HG03457 (cell line): ENCODE measurements around the gene CD22.
"Not testable (repeated sequence)": the region's sequence is repeated elsewhere in the genome, so short reads cannot be mapped to it uniquely, and the experiment has no call there.

ENCODE experiments used
- ATAC-seq: cut with Tn5 transposase; IDR thresholded peaks from one replicate; pipeline ENCODE4 v1.9.1; 2021; ENCODE audit warnings: moderate number of reproducible peaks; ENCODE audit not compliant: unreplicated experiment

CD22 gene

DNA sequence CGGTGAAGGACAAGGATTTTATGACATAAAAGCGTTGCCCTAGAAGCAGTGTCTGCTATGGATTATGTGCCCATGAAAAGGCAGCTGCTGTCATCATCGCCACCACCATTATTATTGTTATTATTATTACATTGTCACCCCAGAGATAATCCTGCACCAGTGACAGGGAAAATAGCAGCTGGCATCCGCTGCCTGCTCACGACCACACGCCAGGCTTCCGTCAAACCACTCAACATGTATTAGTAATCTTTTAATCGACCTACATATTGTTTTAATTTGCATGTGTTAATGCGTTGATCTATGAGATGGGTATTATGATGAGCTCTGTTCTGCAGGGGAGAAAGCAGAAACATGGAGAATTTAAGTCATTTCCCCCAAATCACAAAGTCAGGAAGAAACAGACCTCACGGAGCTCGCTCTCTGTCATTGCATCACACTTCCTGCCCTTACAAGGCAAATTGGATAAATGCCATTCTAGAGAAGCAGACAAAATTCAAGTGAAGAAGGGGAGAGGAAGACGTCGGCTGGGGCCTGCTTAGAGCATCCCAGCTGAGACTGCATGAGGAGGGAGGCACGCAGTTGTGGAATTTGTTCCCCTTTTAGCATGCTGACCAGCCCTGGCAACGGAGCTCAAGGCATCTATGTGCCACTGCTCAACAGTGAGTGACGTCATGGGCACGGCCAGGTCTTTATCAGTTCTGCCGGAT lies 29.0 kb downstream of the CD22 start, which contains the start of gene FFAR3:
Gene FFAR3, plus strand, starts transcription at position 594 of the 707 bp plus-strand sequence. CDS start 431 bp downstream, outside the sequence.
- ATAC-seq = no peak

DNA sequence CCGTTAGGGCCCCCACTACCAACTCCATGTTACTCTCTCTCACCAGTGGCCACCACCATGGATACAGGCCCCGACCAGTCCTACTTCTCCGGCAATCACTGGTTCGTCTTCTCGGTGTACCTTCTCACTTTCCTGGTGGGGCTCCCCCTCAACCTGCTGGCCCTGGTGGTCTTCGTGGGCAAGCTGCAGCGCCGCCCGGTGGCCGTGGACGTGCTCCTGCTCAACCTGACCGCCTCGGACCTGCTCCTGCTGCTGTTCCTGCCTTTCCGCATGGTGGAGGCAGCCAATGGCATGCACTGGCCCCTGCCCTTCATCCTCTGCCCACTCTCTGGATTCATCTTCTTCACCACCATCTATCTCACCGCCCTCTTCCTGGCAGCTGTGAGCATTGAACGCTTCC lies 29.8 kb downstream of the CD22 start:
- ATAC-seq = not testable (repeated sequence)

DNA sequence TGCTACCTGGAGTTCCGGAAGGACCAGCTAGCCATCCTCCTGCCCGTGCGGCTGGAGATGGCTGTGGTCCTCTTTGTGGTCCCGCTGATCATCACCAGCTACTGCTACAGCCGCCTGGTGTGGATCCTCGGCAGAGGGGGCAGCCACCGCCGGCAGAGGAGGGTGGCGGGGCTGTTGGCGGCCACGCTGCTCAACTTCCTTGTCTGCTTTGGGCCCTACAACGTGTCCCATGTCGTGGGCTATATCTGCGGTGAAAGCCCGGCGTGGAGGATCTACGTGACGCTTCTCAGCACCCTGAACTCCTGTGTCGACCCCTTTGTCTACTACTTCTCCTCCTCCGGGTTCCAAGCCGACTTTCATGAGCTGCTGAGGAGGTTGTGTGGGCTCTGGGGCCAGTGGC lies 30.4 kb downstream of the CD22 start:
- ATAC-seq = not testable (repeated sequence)

DNA sequence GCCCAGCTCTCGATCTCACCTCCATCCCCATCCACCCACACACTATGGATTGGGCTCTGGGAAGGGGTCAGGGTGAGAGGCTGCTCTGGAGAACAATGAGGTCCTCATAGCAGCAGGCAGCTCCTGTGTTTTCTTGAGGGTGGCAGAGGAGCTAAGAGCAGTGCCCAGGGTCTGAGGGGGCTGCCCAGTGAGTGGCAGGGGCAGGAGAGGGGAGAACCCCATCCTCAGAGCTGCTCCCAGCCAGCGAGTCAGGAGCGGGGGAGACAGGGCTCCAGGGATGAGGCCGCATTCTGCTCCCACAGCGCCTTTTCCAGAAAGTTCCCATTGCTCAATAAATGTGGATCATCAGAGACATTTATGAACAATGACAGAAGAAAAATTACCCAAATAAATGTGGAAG lies 31.1 kb downstream of the CD22 start:
- ATAC-seq = not testable (repeated sequence)

DNA sequence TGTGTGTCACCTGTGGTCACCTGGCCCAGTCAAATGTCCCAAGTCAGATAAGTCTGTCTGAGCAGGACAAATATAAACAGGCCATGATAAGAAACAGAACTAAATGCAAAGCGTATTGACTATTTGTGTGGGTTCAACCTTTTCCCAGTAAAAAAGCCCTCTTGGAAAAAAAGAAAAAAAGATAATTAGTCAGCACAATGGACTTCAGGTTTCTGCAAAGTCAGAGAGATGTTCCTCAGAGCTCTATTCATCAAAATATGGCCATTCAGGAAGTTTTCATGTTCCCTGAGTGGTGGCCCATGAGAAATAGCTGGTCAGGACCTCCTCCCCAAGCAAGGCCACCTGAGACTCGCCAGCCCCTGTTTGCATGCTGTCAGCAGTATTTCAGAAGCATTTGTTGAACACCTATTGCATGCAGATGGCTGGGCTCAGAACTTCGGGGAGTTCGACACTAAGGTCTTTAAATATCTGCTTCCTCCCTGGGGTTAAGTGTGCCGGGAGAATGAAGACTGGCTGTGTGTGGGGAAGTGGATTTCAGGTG lies 32.0 kb downstream of the CD22 start:
- no peak for ATAC-seq

DNA sequence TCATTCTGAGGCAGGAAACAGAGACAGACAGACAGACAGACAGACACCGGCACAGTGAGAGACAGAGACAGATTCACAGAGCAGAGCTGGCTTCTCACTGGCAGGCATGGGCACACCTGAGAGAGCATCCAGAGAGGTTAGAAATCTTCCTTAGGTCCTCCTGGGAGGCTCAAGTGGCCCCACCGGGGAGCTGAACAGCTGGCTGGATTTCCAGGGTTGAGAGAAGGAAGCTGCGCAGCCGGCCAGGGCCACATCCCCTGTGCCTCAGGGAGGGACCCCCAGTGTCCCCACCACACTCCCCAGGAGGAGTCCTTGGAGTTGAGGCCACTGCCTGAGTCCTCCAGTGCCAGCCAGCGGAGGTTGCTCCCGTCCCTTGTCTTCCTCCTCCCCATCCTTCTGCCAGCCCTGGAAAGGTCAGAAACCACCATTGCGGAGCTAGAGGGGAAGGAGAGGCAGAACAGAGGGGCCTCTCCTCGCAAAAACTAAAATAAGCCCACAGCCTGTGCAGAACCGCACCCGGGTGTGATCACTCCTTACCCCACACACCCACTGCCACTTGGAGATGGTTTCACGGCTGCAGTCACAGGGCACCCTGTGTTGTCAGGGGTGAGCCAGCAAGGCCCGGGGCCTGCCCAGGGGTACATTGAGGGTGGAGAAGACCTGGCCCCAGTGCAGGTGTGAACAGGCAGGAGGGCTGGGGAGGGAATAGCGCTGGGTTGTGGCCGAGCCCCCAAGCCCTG lies 33.4 kb downstream of the CD22 start:
- no peak for ATAC-seq

DNA sequence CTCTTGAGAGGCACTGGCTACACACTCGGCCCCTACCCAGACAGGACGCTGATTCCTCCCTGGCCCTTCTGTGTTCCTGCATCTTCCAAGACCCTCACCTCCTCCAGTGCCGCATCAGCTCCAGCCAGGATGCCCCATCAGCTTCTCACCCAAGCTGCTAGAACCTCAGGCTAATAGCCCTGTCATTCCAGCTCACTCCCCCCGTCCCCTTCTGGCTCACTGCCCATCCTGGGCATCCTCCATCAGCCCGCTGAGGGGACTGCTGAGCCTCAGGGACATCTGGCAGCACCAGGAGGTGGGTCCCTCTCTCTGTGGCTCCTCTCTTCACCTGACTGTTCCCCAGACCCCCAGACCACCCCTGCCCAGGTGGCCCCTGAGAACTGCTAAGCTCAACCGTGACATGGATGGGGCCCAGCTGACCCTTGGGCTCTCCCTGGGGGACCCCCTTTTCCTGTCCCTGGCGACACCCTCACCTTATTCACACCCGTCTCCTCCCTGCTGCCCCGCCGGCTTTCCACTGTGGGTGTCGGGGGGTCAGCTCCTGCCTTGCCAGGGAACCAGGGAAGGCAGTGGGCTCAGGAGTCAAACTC lies 34.1 kb downstream of the CD22 start:
- no peak for ATAC-seq

DNA sequence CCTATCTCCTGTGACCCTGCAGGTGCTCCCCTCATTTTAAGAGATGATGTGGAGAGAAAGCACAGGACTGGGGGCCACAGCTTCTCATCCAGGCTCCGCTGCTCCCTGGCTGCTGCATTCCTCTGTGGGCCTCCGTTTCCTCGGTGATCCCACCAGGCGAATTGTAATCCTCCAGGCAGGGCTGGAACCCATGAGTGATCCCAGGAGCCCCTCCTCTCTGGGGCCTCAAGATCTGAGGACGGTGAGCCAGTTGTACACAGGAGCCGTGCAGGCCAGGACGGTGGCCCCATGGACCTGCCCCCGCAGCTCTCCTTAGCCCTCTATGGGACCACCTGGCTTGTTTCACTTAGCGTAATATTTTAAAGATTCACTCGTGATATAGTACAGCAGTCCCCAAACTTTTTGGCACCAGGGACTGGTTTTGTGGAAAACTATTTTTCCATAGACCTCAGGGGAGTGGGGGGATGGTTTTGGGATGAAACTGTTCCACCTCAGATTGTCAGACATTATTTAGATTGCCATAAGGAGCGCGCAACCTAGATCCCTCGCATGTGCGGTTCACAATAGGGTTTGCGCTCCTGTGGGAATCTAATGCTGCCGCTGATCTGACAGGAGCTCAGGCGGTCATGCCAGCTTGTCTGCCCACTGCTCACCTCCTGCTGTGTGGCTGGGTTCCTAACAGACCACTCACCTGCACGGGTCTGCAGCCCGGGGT lies 34.9 kb downstream of the CD22 start:
- ATAC-seq = no peak

DNA sequence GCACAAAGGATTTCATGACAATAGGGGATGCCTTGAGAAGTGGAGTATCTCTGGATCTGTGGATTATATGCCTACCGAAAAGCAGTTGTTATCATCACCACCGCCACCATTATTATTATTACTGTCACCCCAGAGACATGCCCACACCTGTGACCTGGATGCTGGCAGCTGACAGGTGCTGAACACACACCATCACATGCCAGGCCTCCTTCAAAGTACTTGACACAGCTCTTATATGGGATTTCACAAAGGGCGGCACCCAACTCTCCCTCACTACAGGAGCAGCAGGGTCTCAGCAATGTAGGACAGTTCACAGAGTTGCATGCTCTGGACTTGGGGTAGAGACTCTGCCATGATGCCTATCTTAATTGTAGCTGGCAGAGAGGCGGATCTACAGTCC lies 36.3 kb downstream of the CD22 start:
- ATAC-seq = no peak

DNA sequence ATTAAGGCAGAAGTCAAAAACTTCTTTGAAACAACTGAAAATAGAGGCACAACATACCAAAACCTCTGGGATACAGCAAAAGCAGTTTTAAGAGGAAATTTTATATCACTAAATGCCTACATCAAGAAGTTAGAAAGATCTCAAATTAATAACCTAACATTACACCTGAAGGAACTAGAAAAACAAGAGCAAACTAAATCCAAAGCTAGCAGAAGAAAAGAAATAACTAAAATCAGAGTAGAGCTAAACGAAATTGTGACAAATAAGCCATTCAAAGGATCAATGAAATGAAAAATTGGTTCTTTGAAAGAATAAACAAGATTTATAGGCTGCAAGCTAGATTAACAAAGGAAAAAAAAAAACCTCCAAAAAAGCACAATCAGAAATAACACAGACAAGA lies 39.4 kb downstream of the CD22 start:
- no peak for ATAC-seq

DNA sequence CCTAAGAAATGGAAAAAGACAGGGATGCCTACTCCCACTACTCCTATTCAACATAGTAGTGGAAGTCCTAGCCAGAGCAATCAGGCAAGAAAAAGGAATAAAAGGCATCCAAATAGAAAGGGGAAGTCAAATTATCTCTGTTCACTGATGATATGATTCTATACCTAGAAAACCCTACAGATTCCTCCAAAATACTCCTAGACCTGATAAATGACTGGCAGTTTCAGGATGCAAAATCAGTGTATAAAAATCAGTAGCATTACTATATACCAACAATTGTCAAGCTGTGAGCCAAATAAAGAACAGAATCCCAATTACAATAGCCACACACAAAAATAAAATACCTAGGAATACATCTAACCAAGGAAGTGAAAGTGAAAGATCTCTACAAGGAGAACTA lies 40.5 kb downstream of the CD22 start:
- ATAC-seq = no peak

DNA sequence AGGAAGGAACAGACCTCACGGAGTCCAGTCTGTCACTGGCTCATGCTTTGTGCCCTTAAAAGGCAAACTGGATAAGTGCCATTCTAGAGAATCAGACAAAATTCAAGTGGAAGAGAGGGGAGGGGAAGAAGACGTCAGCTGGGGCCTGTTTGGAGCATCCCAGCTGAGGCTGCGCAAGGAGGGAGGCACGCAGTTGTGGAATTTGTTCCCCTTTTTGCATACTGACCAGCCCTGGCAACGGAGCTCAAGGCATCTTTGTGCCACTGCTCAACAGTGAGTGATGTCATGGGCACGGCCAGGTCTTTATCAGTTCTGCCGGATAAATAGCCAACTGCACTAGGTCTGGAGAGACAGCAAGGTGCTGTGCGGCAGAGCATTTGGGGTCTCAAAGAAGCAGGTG lies 41.7 kb downstream of the CD22 start, which contains the start of gene GPR42:
Gene GPR42, plus strand, starts transcription at position 347 of the 400 bp plus-strand sequence. CDS start 292 bp downstream, outside the sequence.
- ATAC-seq = no peak

DNA sequence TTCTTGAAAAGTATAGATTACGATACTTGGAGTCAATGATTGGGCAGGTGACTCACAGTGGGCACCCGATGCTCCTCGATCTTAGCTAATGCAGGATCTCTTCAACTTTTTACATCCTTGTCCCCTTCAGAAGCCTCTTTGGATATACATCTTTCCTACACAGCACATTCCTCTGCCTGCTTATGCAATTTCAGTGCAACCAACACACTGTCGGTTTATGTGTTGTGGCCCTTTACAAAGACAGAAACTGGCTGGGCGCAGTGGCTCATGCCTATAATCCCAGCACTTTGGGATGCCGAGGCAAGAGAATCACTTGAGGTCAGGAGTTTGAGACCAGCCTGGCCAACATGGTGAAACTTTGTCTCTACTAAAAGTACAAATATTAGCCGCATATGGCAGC lies 44.5 kb downstream of the CD22 start:
- no peak for ATAC-seq

DNA sequence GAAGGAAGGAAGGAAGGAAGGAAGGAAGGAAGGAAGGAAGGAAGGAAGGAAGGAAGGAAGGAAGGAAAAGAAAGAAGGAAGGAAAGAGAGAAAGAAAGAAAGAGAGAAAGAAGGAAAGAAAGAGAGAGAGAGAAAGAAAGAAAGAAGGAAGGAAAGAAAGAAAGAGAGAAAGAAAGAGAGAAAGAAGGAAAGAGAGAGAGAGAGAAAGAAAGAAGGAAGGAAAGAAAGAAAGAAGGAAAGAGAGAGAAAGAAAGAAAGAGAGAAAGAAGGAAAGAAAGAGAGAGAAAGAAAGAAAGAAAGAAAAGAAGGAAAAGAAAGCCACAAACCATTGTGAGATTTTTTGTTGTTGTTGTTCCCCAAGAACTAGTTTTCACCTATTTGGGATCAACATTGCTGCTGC lies 45.0 kb downstream of the CD22 start:
- ATAC-seq = not testable (repeated sequence)

DNA sequence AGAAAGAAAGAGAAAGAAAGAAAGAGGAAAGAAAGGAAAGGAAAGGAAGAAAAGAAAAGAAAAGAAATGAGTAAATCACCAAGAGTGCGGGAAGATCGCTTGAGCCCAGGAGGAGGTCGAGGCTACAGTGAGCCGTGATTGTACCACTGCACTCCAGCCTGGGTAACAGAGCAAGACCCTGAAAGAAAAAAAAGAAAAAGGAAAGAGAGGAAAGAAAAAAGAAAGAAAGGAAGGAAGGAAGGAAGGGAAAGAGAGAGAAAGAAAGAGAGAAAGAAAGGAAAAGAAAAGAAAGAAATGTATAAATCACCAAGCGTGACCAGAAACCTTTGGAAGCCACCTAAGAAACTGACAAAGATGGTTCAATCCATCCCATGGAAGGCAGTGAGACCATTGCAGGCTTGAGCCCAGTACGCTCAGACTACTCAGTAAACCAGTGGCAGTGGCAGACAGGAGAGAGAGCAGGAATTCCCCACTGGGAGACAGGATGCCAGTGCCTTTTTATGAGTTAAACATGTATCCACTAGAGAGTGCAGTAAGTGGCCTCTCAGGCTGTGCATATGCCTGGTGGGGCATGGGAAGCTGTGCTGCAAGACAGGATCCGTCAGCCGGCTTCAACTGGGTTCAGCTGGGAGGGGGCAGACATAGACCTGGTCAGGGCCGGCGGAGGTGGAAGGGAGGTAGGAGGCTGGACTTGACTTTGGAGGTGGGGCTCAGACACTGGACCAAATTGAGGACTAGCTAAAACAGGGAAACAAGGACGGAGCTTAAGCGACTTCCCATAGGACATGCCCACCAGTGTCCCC lies 46.7 kb downstream of the CD22 start:
- no peak for ATAC-seq

DNA sequence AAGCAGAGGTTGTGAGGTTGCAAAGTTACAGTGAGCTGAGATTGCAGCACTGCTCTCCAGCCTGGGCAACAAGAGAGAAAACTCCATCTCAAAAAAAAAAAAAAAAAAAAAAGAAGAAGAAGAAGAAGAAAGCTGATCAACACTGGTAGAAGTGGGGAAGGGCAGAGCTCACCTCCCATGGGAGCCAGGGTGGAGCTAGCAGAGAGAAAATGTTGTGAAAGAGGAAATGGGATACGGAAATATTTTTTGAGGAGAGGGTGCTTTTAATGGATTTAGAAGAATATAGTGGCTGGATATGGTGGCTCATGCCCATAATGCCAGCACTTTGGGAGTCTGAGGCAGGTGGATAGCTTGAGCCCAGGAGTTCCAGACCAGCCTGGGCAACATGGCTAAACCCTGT lies 48.7 kb downstream of the CD22 start:
- no peak for ATAC-seq

DNA sequence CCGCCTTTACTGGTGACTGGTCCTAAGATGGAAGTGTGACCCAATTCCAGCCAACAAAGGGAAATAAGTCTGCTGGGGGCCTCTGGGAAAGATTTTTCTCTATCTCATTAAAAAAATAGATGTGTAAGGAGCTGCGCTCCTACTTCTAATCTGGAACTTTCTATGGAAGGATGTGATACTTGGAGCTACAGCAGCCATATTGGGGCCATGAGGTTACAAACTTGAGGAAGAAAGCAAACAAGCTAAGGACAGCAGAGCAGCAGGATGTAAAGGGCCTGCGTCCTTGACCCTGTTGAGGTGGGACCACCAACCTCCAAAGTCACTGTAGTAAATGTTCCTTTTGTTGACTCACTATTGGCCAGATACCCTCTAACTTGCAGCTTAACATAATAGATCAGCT lies 49.4 kb downstream of the CD22 start:
- no peak for ATAC-seq

DNA sequence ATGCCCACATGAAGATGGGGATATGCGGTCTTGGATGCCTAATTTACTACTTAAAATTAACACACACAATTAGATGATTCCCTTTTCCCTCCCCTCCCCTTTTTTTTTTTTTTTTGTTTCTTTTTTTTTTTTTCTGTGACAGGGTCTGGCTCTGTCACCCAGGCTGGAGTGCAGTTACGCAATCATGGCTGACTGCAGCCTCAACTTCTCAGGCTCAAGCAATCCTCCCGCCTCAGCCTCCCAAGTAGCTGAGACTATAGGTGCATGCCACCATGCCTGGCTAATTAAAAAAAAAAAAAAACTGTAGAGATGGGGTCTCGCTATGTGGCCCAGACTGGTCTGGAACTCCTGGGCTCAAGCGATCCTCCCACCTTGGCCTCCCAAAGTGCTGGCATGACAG lies 50.6 kb downstream of the CD22 start:
- not testable (repeated sequence) for ATAC-seq

DNA sequence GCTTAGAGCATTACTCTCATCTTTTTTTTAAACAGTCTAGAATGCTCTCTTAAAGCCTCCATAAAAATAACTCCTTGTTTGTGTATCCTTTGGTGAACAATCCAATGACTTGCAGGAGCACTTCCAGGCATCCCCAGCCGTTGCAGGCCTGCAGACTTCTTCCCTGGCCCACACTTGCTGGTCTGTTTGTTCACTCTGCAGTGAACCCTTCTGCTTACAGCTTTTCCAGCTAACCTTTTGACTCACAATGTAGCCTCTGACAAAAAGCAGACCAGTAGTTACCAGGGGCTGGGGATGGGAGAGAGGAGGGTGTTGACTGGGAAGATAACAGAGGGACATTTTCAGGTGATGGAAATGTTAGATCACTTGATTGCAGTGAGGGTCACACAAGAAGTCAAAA lies 51.0 kb downstream of the CD22 start:
- ATAC-seq = no peak

DNA sequence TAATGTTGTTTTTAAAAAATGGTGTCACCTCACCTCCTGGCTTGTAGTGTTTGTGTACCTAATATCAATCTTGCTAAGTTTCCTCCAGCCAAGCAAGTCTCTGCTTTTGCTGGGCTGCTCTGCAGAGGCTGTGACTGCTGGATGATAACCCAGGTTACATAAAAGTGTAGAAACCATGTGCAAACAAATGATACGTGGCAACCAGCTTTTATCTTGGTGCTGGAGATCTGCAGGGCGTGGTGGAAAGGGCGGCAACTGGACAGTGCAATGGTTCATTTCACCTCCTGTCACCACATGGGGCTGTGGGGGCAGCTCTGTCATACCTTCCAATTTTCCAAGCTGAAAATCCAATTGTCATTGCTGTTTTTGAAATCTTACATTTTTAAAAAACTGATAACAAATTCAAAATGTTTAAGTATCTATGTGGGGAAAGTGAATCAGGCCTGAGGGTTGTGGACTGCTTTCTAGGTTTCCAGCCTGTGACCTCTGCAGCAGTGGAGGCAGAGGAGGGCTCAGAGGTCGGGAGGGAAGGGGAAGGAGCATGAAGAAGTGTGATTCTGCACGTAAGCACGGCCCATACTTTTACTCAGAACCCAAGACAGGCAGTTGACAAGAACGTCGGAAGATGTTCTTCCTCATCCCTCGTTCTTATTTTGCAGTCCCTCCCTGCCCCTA lies 51.6 kb downstream of the CD22 start:
- ATAC-seq = no peak
